H1 (cell line): ENCODE data around the gene SPRR1B. TPM values are rescaled to one million over a fixed set of nuclear protein-coding genes. Genes with fewer than 3 reads are reported as not detected.

Source experiments
- PHF8 ChIP-seq: fragments of 200-600 bp; sonication (generic); conservative IDR thresholded peaks from 2 replicates; pipeline ENCODE4 v1.7.1; 2012; ENCODE audit warnings: low read depth, mild to moderate bottlenecking, inconsistent platforms, low read length, moderate library complexity
- polyA plus RNA-seq, 7 experiments: library from polyadenylated mRNA; depleted of rRNA in 3 of 7; stranded (reverse) in 5 of 7; unstranded in 2 of 7; fragments of >200 nt in 5 of 7; fragments of 200-250 nt in 2 of 7; gene quantifications; 1 replicate in 5 of 7; 2 replicates in 1 of 7; 4 replicates in 1 of 7; pipeline versions ENCODE4 v1.2.1 to v1.2.3, GENCODE V29; 2011 to 2013; ENCODE audit warnings: missing spikeins in 2 of 7, mixed read lengths in 2 of 7
- total RNA-seq: library from RNA; stranded (reverse); fragmentation: NEBNext Ultra II Directional; extraction: Animal tissue kit (Norgen Biotek cat#: 25700); gene quantifications from 2 replicates; pipeline ENCODE4 v1.2.1, GENCODE V29; 2021
- TF ChIP-seq, protein P1 (sequence below), 3 experiments: IDR thresholded peaks; 1 replicate in 2 of 3; 2 replicates in 1 of 3; pipeline versions ENCODE4 v1.5.1 to v1.6.1; 2011; ENCODE audit warnings: low read length in 3 of 3, mild to moderate bottlenecking in 3 of 3, inconsistent platforms in 2 of 3, low read depth in 1 of 3, moderate library complexity in 1 of 3; ENCODE audit not compliant: insufficient read depth in 1 of 3; ENCODE audit errors: control extremely low read depth in 1 of 3

SPRR1B gene
- total and polyA plus RNA-seq, 2 of the 8 experiments (the other 6 are each of a cell fraction or from before 2014, with no cell fraction given) = 0.23 TPM; not detected in 1

DNA sequence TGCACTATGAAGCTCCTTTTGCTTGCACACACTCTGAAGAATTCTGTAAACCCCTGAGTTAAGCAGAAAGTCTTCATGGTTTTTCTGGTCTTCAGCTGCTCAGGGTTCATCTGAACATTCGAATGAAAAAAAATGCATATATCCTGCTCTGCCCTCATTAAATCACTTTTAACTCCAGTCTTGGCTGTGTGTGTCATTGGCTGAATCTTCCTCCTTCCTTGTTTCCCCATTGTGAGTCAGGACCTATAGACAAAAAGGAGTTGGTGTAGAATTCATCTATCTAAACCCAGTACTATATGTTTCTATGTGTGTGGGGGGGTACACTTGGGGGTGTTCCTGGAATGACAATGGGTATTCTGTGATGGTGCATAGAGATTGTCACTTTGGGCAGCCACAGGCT lies 6.6 kb upstream of the SPRR1B start (continued):
- TF ChIP-seq, protein P1, sequence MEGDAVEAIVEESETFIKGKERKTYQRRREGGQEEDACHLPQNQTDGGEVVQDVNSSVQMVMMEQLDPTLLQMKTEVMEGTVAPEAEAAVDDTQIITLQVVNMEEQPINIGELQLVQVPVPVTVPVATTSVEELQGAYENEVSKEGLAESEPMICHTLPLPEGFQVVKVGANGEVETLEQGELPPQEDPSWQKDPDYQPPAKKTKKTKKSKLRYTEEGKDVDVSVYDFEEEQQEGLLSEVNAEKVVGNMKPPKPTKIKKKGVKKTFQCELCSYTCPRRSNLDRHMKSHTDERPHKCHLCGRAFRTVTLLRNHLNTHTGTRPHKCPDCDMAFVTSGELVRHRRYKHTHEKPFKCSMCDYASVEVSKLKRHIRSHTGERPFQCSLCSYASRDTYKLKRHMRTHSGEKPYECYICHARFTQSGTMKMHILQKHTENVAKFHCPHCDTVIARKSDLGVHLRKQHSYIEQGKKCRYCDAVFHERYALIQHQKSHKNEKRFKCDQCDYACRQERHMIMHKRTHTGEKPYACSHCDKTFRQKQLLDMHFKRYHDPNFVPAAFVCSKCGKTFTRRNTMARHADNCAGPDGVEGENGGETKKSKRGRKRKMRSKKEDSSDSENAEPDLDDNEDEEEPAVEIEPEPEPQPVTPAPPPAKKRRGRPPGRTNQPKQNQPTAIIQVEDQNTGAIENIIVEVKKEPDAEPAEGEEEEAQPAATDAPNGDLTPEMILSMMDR (IDR thresholded peaks at IDR 0.05; ENCODE audit: control extremely low read depth in 1 of 3, insufficient read depth in 1 of 3, low read depth in 1 of 3, low read length in 3 of 3) = no peak
- no peak for TF ChIP-seq PHF8
